Nephron (organoid): ENCODE measurements around the gene HM13.

Experiments used
- H3K27ac Mint-ChIP-seq, 3 experiments: 2 replicates each; pipeline ENCODE4 v1.8.0; 2020; ENCODE audit warnings: mixed read lengths in 3 of 3, mild to moderate bottlenecking in 2 of 3, moderate library complexity in 1 of 3
- H3K27me3 Mint-ChIP-seq: 2 replicates; pipeline ENCODE4 v1.8.0; 2021; ENCODE audit warnings: low read depth, mild to moderate bottlenecking, moderate library complexity, mixed read lengths
- H3K36me3 Mint-ChIP-seq: 2 replicates; pipeline ENCODE4 v1.8.0; 2020; ENCODE audit warnings: low read depth, mixed read lengths
- H3K4me1 Mint-ChIP-seq: 2 replicates; pipeline ENCODE4 v1.8.0; 2020; ENCODE audit warnings: mixed read lengths
- H3K4me3 Mint-ChIP-seq, 3 experiments: 2 replicates each; pipeline ENCODE4 v1.8.0; 2020; ENCODE audit warnings: mild to moderate bottlenecking in 3 of 3, mixed read lengths in 3 of 3, moderate library complexity in 2 of 3
- H3K9me3 Mint-ChIP-seq: 2 replicates; pipeline ENCODE4 v1.8.0; 2020; ENCODE audit warnings: mixed read lengths
- CTCF ChIP-seq, 3 experiments: fragments of 200-600 bp; sonication (generic); IDR thresholded peaks; one replicate each; pipeline ENCODE4 v1.5.0; 2021; ENCODE audit warnings: antibody characterized with exemption in 3 of 3; ENCODE audit not compliant: unreplicated experiment in 3 of 3

HM13 gene

DNA sequence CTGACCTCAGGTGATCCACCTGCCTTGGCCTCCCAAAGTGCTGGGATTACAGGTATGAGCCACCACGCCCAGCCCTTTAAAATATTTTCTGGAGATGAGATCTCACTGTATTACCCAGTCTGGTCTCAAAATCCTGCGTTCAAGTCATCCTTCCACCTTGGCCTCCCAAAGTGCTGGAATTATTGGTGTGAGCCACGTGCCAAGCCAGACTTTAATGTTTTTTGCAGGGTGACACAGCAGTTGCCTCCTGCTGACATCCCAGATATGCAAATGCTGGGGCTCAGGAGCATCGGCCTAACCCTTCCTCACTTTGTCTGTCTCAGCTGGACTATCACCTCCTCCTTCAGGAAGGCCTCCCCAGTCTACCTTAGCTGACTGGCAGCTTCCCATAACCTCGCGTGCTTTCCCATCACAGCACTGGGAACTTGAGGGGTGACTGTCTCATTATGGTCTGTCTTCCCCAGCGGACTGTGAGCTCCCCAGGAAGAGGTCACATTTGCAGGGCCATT is 76.5 kb downstream of the HM13 start:
- no peaks in the 10 kb centered on the region for H3K9me3 Mint-ChIP-seq
- H3K36me3 Mint-ChIP-seq, result no peaks in the 10 kb centered on the region
- H3K27me3 Mint-ChIP-seq, result no peaks in the 10 kb centered on the region

GRCh38 chr20:31593221-31594001 is 79.2 kb downstream of the HM13 start:
- Mint-ChIP-seq H3K27me3 (no peaks in the 10 kb centered on the region), H3K9me3 (no peaks in the 10 kb centered on the region), H3K4me3 (no peak overlapping the region), H3K36me3 (no peaks in the 10 kb centered on the region), H3K4me1 (peaks cover 17% of the 10 kb centered on the region), H3K27ac (peak overlapping the region; percentile 37 to 95 (median 86))
- TF ChIP-seq CTCF (IDR thresholded peaks at IDR 0.05; ENCODE audit: unreplicated experiment in 3 of 3), result no peak

More for the DNA sequence above, 76.5 kb downstream of the HM13 start:
- Mint-ChIP-seq H3K4me3 (no peak overlapping the region), H3K27ac (peak overlapping the region in 1 of 3 experiments; percentile 48), H3K4me1 (peaks cover 17% of the 10 kb centered on the region)
- TF ChIP-seq CTCF (IDR thresholded peaks at IDR 0.05; ENCODE audit: unreplicated experiment in 3 of 3), result no peak

- no peak for TF ChIP-seq CTCF (IDR thresholded peaks at IDR 0.05; ENCODE audit: unreplicated experiment in 3 of 3)
- H3K27me3 Mint-ChIP-seq, result no peaks in the 10 kb centered on the region
- H3K9me3 Mint-ChIP-seq, result no peaks in the 10 kb centered on the region
- H3K4me1 Mint-ChIP-seq, result peaks cover 16% of the 10 kb centered on the region
- H3K27ac Mint-ChIP-seq, result peak overlapping the region; percentile 86 to 96 (median 95)
- no peaks in the 10 kb centered on the region for H3K36me3 Mint-ChIP-seq
- H3K4me3 Mint-ChIP-seq, result no peak overlapping the region
These were observed 79.8 kb downstream of the HM13 start for GRCh38 chr20:31594002-31594557.

DNA sequence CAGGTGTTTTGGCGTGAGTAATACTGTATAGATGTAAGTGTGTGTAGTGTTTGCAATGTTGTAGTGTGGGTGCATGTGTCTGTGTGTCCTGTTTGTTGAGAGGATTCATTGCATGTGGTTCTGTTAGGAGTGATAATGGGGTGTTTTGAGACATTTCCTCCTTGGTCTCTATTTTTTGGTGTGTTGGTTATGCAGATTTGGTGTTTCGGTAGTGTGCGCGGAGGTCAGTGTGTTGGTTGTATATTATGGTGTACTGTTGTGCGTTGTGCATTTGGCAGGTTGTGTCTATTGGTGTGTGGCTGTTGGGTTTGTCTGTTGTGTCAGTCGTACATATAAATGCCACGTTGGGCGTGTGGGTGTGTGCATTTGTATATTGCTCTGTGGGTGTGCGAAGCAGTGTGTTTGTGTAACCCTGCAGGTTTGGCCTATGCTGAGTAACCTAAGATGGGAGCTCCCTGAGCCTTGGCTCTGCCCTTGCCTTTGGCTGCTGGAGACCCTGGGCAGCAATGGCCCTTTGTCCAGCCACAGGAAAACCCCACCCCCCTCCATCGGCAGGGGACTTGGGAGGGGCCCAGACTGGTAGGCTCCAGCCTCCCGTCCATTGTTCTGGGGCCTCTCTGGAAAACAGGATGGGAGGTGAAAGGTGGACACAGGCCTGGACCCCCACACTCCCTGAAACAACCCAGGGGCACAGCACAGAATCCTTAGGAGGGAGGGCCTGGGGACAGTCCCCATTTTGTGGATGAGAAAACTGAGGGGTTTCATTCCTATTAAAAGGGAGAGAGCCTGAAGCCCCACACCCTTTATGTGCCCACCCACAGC is 80.5 kb downstream of the HM13 start:
- no peaks in the 10 kb centered on the region for H3K36me3 Mint-ChIP-seq
- peak overlapping the region; percentile 86 to 96 (median 95) for H3K27ac Mint-ChIP-seq
- no peak for TF ChIP-seq CTCF (IDR thresholded peaks at IDR 0.05; ENCODE audit: unreplicated experiment in 3 of 3)
- peaks cover 16% of the 10 kb centered on the region for H3K4me1 Mint-ChIP-seq
- H3K27me3 Mint-ChIP-seq, result no peaks in the 10 kb centered on the region
- no peaks in the 10 kb centered on the region for H3K9me3 Mint-ChIP-seq
- H3K4me3 Mint-ChIP-seq, result peak overlapping the region in 1 of 3 experiments; percentile 30

DNA sequence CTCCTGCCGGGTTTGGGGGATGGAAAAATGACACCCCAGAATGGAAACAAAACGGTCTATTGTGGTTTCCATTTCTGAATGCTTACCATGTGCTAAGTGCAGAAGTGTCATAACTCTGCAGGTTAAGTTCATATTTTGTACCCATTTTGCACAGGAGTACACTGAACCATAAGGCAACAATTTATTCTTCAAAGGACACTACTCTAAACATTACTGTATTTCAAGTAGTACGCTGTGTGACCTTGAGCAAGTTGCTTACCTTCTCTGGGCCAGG is 81.1 kb downstream of the HM13 start:
- Mint-ChIP-seq H3K36me3 (no peaks in the 10 kb centered on the region), H3K27ac (peak overlapping the region; percentile 86 to 95 (median 92)), H3K27me3 (no peaks in the 10 kb centered on the region)

More for the DNA sequence above, 81.1 kb downstream of the HM13 start:
- H3K4me3 Mint-ChIP-seq, result no peak overlapping the region
- H3K4me1 Mint-ChIP-seq, result peaks cover 16% of the 10 kb centered on the region
- no peaks in the 10 kb centered on the region for H3K9me3 Mint-ChIP-seq
- no peak for TF ChIP-seq CTCF (IDR thresholded peaks at IDR 0.05; ENCODE audit: unreplicated experiment in 3 of 3)
